ENCODE data around the gene PROSER3. TPM values are rescaled to one million over a fixed set of nuclear protein-coding genes. Genes with fewer than 3 reads are reported as not detected.
A peak's percentile ranks its signal among the peaks of the same experiment; 100 is the strongest.

The PROSER3 gene
- total and polyA plus RNA-seq, 2 of the 13 experiments (the other 11 are each of a cell fraction or from before 2014, with no cell fraction given) = 5.1 to 5.7 TPM

GRCh38 chr19:35740423-35741202 is 17.4 kb upstream of the PROSER3 start (continued):
- TF ChIP-seq MNT (IDR thresholded peaks at IDR 0.05) = peak; percentile 57
- TF ChIP-seq MBD4 (IDR thresholded peaks at IDR 0.05; ENCODE audit: borderline replicate concordance, low read length) = no peak
- no peak; the same call in 1 of the 2 replicates for TF ChIP-seq ZNF318 (CRISPR knock-in tag; IDR thresholded peaks at IDR 0.05)
- no peak for TF ChIP-seq ZC3H13 (CRISPR knock-in tag; IDR thresholded peaks at IDR 0.05)
- peak; percentile 69 for TF ChIP-seq RFX5 (IDR thresholded peaks at IDR 0.05; ENCODE audit: low read depth, low read length)
- TF ChIP-seq, protein P1, sequence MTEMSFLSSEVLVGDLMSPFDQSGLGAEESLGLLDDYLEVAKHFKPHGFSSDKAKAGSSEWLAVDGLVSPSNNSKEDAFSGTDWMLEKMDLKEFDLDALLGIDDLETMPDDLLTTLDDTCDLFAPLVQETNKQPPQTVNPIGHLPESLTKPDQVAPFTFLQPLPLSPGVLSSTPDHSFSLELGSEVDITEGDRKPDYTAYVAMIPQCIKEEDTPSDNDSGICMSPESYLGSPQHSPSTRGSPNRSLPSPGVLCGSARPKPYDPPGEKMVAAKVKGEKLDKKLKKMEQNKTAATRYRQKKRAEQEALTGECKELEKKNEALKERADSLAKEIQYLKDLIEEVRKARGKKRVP (CRISPR knock-in tag; IDR thresholded peaks at IDR 0.05) = peak in 1 of 2 experiments; percentile 47; a peak in 2 of 4 replicates
- no peak; the same call in 1 of the 2 replicates for TF ChIP-seq SMC3 (IDR thresholded peaks at IDR 0.05; ENCODE audit: low read length)
- 0 out of 2 replicates have a peak, but pooled peaks have one; percentile 26 for TF ChIP-seq GLI4 (CRISPR knock-in tag; IDR thresholded peaks at IDR 0.05; ENCODE audit: borderline replicate concordance)
- peak; percentile 36 for TF ChIP-seq FOSL2 (CRISPR knock-in tag; IDR thresholded peaks at IDR 0.05)
- no peak for TF ChIP-seq RNF219 (CRISPR knock-in tag; IDR thresholded peaks at IDR 0.05)
- TF ChIP-seq ATM (IDR thresholded peaks at IDR 0.05; ENCODE audit: borderline replicate concordance) = no peak
- no peak for TF ChIP-seq SRF (IDR thresholded peaks at IDR 0.05; ENCODE audit: low read depth, low read length)
- TF ChIP-seq PRPF4 (IDR thresholded peaks at IDR 0.05; ENCODE audit: low read depth, low read length, poor library complexity, severe bottlenecking) = no peak
- no peak for TF ChIP-seq ZNF354B (CRISPR knock-in tag; IDR thresholded peaks at IDR 0.05)
- TF ChIP-seq ZNF253 (CRISPR knock-in tag; IDR thresholded peaks at IDR 0.05; ENCODE audit: borderline replicate concordance) = no peak; the same call in 1 of the 2 replicates

Data from HepG2 (cell line).